ENCODE measurements around the gene CWC22.
"Not testable (repeated sequence)": the region's sequence is repeated elsewhere in the genome, so short reads cannot be mapped to it uniquely, and the experiment has no call there.

The CWC22 gene

GRCh38 chr2:179949438-179949837 lies 57.7 kb downstream of the CWC22 start:
- DNase-seq, result no peak

GRCh38 chr2:179948058-179948457 lies 59.0 kb downstream of the CWC22 start:
- no peak for DNase-seq

GRCh38 chr2:179946810-179947615 lies 60.1 kb downstream of the CWC22 start:
- DNase-seq, result no peak

- DNase-seq, result no peak
Observed at GRCh38 chr2:179946346-179946745, 60.8 kb downstream of the CWC22 start.

- no peak for DNase-seq
Observed at GRCh38 chr2:179939259-179939658, 67.8 kb downstream of the CWC22 start.

- no peak for DNase-seq
Observed at GRCh38 chr2:179938026-179938425, 69.1 kb downstream of the CWC22 start.

GRCh38 chr2:179936654-179937053 lies 70.4 kb downstream of the CWC22 start:
- DNase-seq, result no peak

GRCh38 chr2:179936141-179936540 lies 71.0 kb downstream of the CWC22 start:
- DNase-seq, result no peak

- no peak for DNase-seq
Observed at GRCh38 chr2:179932786-179933185, 74.3 kb downstream of the CWC22 start.

- no peak for DNase-seq
Observed at GRCh38 chr2:179931502-179931901, 75.6 kb downstream of the CWC22 start.

- DNase-seq, result not testable (repeated sequence)
Observed at GRCh38 chr2:179929997-179930396, 77.1 kb downstream of the CWC22 start.

- no peak for DNase-seq
Observed at GRCh38 chr2:179927041-179927440, 80.1 kb downstream of the CWC22 start.

- no peak for DNase-seq
Observed at GRCh38 chr2:179925713-179926112, 81.4 kb downstream of the CWC22 start.

GRCh38 chr2:179917272-179917671 lies 89.8 kb downstream of the CWC22 start:
- no peak for DNase-seq

- DNase-seq, result no peak
Observed at GRCh38 chr2:179915395-179915992, 91.6 kb downstream of the CWC22 start.

- DNase-seq, result no peak
Observed at GRCh38 chr2:179913809-179914208, 93.3 kb downstream of the CWC22 start.

GRCh38 chr2:179911569-179911968 lies 95.5 kb downstream of the CWC22 start:
- no peak for DNase-seq

- DNase-seq, result no peak
Observed at GRCh38 chr2:179910735-179911113, 96.4 kb downstream of the CWC22 start.

GRCh38 chr2:179909845-179910734 lies 97.0 kb downstream of the CWC22 start:
- DNase-seq, result no peak

- no peak for DNase-seq
Observed at GRCh38 chr2:179900655-179901054, 106.4 kb downstream of the CWC22 start.

- no peak for DNase-seq
Observed at GRCh38 chr2:179899666-179900065, 107.4 kb downstream of the CWC22 start.

GRCh38 chr2:179898873-179899272 lies 108.2 kb downstream of the CWC22 start:
- no peak for DNase-seq
